ENCODE results near the gene PLEKHM3.

DNA sequence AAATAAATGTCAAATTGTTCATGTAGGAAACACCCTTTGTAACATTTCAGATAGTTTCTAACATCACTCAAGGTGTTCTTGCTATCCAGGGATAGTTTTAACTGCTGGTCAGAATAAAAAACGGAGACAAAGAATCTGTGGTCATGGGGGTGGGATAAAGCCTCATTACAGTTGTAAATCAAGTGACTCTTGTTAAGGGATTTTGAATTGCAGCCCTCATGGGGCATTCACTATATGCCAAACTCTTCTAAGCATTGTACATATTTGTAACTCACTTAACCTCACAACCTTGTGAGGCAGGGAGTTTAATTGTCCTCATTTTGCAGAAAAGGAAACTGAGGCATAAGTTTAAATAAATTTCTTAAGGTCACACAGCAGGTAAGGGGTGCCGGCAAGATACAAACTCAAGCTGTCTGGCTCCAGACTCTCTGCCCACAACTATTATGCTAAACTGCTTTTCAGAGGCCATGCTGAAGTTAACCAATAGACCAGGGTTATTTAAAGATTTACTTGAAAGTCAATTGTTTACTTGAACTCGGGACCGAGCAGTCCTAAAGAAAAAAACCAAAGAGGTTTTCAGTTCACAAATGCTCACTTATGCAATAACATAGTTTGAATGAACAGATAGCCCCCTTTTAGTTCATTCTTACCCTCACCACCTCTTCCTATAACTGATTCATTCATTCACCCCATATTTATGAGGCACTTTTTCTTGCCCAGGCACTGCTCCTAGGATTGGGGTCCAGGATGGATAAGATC is 134.1 kb downstream of the PLEKHM3 start:
- TF ChIP-seq CTCF (optimal IDR thresholded peaks at IDR 0.05 in 1 of 3, IDR thresholded peaks at IDR 0.05 in 1 of 3, conservative IDR thresholded peaks at IDR 0.05 in 1 of 3; ENCODE audit: extremely low read depth in 1 of 3, insufficient read depth in 2 of 3, low read length in 3 of 3) (no peak), EZH2 (IDR thresholded peaks at IDR 0.05; ENCODE audit: low read length) (no peak)

Measured in keratinocyte (primary cell).